ENCODE results near the gene DHDH.

Gene DHDH

DNA sequence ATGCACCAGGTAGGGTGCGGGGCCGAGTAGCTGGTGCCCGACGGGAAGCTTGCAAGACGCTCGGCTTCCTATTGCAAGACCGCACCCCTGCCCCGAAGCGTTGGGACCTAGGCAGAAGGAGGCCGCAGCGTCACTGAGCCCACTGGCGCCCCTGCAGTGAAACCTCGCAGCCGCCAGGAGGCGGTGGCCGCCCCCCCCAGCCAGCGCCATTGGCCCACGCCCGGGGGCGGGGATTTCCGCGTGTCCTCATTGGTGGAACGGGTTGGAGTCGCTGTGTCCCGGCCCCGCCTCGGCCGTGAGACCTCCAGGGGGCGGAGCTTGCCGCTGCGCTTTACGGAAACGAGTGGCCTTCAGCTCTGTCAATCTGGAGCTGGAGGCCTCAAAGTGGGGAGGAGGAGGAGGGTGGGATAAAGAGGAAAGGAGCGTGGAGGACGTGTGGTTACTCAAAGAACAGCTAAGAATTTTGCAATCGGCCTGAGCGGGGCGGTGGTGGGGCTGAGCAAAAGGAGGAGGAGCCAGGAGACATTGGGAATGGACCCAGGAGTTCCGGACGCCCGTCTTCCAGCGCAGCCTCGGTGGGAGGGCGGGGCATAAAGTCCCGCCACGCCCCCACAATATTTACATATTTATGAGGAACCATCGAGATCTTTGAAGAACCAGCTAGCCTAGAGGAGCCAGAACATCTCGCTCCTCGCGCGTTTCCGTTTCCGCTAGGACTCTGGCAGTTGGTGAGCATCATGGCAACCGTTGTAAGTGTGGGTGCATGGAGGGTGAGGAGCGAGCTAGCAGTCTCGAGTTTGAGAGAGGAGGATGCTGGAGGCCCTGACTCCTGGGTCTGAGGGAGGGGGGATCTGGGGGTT is 59.9 kb downstream of the DHDH start, which contains the start of the genes GYS1 and RUVBL2:
Gene GYS1, minus strand, starts transcription at position 135 of the 860 bp plus-strand sequence. CDS start 197 bp downstream, outside the sequence.
Gene RUVBL2, plus strand, starts transcription at position 713 of the 860 bp plus-strand sequence. Its CDS starts 25 bp downstream, at position 738.
- peak; percentile 100 for DNase-seq

DNA sequence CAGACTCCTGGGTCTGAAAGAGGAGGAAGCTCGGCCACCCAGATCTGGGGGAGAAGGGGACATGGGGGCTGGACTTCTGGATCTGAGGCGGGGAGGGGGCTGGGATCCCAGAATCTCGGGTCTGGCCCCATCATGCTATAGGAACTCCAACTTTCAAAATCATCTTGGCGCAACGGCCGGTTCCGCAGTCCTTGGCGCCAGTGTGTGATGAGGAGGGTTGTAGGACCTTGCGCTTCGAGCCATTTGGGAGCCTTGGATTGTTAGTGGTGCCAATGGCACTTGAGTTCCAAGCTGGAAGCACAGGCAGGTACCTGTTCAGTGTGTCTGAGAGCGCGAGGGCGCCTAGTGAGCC is 60.5 kb downstream of the DHDH start:
- no peak for DNase-seq

Measured in right hindlimb (tissue), 1 donor.